Fibroblast of villous mesenchyme (primary cell): ENCODE measurements around the gene POFUT2. TPM values are rescaled to one million over a fixed set of nuclear protein-coding genes. Genes with fewer than 3 reads are reported as not detected.

Experiments used
- DNase-seq: peaks from one replicate; pipeline ENCODE4 v3.0.0-alpha.2; 2010; ENCODE audit warnings: low read depth
- H3K4me3 ChIP-seq: 2 replicates; pipeline ENCODE4 v1.5.1; 2011; ENCODE audit warnings: low read depth, mild to moderate bottlenecking, low read length
- total RNA-seq: library from RNA; depleted of rRNA; stranded (reverse); fragments of >200 nt; gene quantifications from 2 replicates; pipeline ENCODE4 v1.2.3, GENCODE V29; 2012
- TF ChIP-seq, protein P1 (sequence below): IDR thresholded peaks from 2 replicates; pipeline ENCODE4 v1.5.1; 2012; ENCODE audit warnings: low read depth, mild to moderate bottlenecking, low read length; ENCODE audit not compliant: insufficient read depth

The POFUT2 gene
- total RNA-seq, 1 donor: 60.0 TPM

DNA sequence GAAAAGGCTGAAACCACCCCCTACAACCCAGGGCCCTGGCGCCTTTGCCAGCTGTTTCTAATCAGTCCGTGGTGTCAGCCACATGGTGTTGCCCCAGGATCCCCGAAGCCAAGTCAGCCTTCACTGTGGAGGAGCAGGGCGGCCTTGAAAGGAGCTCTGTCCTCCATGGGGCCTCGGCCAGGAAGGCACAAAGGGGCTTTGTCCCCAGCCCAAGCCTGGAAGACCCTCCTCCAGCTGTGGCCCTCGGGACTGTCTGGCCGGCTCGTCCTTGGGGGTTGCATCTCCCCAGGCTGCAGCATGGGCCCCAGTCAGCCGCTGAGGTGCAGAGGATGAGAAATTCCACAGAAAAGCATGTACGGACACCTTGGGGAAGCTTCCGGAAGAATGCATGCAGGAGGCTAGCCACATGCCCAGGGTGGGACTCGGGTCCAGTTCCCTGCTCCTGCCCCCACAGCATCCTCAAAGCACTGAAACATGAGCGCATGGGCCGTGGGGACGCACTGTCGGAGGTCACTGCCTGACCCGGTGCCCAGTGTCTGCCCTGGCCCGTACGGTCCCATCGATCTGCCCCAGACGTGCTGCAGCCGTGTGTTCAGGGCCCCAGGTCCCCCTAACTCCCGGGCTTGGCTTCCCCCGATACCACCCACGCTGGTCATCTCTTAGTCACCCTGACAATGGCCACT, 38.6 kb upstream of the POFUT2 start:
- TF ChIP-seq, protein P1, sequence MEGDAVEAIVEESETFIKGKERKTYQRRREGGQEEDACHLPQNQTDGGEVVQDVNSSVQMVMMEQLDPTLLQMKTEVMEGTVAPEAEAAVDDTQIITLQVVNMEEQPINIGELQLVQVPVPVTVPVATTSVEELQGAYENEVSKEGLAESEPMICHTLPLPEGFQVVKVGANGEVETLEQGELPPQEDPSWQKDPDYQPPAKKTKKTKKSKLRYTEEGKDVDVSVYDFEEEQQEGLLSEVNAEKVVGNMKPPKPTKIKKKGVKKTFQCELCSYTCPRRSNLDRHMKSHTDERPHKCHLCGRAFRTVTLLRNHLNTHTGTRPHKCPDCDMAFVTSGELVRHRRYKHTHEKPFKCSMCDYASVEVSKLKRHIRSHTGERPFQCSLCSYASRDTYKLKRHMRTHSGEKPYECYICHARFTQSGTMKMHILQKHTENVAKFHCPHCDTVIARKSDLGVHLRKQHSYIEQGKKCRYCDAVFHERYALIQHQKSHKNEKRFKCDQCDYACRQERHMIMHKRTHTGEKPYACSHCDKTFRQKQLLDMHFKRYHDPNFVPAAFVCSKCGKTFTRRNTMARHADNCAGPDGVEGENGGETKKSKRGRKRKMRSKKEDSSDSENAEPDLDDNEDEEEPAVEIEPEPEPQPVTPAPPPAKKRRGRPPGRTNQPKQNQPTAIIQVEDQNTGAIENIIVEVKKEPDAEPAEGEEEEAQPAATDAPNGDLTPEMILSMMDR: no peak
- peak; percentile 62 for DNase-seq
- H3K4me3 ChIP-seq: no peak overlapping the region

DNA sequence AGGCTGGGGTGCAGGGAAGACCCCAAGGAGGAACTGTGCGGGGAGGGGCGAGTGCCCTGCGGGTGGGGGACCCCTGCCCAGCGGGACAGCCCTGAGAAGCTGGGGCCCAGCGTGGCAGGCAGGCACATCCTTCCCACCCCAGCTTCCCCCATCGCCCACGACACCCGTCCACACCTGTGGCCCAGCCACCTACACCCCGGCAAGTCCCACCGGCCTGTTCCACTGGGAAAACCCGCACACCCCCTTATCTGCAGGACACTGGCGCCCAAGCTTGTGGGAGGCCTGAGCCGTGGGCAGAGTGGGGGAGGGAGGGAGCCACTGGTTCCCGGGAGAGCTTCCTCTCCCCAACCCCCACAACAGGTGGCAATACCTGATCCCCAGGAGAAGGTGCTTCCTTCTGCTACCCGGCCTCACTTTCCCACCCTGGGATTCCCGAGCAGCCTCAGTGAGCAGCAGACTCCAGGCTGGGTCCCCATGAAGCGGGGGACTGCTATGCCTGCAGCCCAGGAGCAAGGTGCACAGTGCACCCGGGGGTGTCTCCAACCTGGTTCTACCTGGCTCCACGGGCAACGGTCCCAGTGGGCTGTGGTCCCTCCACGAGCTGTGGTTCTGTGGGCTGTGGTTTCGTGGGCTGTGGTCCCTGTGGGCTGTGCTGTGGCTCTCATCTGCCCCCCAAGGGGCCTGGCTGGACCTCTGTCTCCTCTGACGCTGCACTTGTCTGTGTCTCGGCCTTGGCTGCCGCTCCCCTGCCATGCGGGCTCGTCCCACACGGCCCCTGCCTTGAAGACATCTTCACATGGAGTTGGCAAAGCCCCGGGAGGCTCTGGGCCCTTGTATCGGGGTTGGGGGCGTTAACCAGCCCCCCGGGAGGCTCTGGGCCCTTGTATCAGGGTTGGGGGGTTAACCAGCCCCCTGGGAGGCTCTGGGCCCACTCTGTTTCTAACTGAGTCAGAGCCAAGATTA, 37.8 kb upstream of the POFUT2 start:
- no peak for DNase-seq
- H3K4me3 ChIP-seq: no peak overlapping the region
- TF ChIP-seq, protein P1: no peak

DNA sequence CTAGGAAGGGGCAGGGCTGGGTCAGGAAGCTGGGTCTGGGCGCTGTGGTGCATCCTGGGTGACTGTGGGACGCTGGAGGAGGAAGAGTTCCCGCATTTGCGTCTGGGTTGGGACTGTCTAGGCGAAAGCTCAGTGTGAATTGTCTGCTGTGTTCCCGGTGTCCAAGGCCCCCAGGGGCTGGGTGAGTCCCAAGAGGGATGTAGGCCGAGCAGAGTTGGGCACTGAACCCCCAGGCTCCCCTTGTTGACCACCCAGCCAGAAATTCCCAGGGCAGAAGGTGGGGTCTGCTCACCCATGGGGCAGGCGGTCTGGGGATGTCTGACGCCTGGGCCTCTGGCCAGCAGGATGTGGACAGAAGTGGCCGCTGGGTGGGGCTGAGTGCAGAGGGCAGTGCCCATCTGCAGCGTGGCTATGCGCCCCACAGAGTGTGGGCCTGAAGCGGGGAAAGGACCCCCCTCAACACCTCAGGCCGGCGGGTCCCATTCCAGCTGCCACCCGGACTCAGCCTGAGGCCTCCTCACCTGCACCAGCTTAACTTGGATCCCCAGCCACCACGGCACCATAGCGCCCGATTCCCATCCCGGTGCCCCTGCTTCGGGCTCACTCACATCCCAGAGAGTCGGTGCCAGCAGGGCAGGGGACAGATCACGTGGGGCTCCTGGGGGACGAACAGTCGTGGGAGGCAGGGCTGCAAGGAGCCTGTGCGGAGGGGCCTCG, 37.0 kb upstream of the POFUT2 start:
- no peak for DNase-seq
- TF ChIP-seq, protein P1: no peak
- H3K4me3 ChIP-seq: no peak overlapping the region

DNA sequence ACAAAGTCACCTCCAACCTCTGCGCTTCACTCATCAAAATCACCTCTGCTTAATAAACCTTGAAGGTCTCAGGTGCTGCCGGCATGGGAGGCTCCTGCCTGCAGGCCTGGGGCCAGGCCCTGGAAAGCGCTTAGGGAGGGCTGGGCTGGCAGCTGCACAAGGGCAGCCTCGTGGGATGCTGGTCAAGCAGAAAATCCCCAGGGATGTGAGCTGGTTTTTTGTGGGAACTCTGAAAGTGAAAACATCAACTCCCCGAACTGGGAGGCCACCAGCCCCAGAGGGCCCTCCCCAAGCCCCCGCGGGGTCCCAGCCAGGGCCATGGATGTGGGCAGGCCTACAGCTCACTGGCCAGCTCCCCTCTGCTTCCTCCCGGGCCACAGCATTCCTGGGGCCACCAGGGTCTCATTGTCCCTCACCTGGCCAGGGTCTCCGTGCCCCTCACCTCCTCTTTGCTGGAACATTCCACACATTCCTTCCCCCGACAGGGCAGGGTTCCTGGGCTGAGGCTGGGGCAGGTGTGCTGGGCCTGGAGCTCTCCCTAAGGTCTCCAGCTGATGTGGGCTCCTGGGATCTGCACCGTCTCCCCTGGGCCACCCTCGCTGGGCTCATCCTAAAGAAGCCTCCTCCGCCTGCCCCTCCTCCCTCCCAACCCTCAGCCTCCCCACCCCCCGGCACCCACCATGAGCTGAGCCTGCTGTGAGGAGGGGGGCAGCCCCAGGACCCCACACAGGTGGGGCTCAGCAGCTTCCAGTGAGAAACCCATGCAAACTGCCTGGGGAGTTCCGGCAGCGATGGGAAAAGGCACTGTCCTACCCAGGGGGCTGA, 36.0 kb upstream of the POFUT2 start:
- TF ChIP-seq, protein P1: no peak
- DNase-seq: peak; percentile 77
- H3K4me3 ChIP-seq: no peak overlapping the region

DNA sequence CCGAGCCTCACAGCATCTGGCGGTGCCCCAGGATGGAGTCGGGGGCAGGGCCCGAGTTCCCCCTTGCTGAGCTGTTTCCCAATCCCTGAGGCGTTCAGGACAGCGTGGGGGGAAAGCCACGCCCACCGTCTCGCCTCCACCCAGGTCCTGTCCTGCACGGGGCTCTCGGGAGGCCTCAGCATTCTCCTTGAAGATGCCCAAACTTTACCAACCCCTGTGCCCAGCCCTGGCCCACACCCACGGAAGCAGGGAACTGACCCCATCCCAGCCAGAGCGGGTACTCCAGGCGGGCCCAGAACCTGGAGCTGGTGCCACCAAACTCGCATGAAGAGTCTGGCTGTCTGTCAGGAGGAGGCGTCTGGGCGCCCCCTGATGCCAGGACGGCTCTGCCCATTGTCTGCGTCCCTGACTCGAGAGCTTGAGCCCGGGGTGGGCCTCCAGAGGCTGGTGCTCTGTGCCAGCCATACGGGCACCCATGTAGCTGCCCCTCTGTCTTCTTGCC, 35.3 kb upstream of the POFUT2 start:
- TF ChIP-seq, protein P1: no peak
- DNase-seq: peak; percentile 70
- no peak overlapping the region for H3K4me3 ChIP-seq
